HCT116 (cell line): ENCODE results near the gene DOLPP1.

ENCODE experiments used
- CEBPB ChIP-seq: IDR thresholded peaks from 2 replicates; pipeline ENCODE4 v1.6.1; 2012; ENCODE audit warnings: low read depth
- CTCF ChIP-seq, 3 experiments: fragments of 200-600 bp in 1 of 3; sonication (generic) in 1 of 3; IDR thresholded peaks in 2 of 3; conservative IDR thresholded peaks in 1 of 3; 2 replicates each; pipeline ENCODE4 v1.5.1; 2012 to 2017; ENCODE audit warnings: low read depth in 2 of 3, low read length in 2 of 3, antibody characterized with exemption in 1 of 3, borderline replicate concordance in 1 of 3, control low read depth in 1 of 3, mild to moderate bottlenecking in 1 of 3, mixed read lengths in 1 of 3, mixed run types in 1 of 3, moderate library complexity in 1 of 3; ENCODE audit not compliant: insufficient read depth in 1 of 3
- EZH2 ChIP-seq: fragments of 200-600 bp; sonication (generic); IDR thresholded peaks from 2 replicates; pipeline ENCODE4 v1.6.1; 2017; ENCODE audit warnings: antibody characterized with exemption, mixed run types
- EZH2phosphoT487 ChIP-seq: fragments of 200-600 bp; IDR thresholded peaks from 2 replicates; pipeline ENCODE4 v1.6.1; 2018; ENCODE audit warnings: antibody characterized with exemption, borderline replicate concordance
- MAX ChIP-seq: IDR thresholded peaks from 2 replicates; pipeline ENCODE4 v1.6.1; 2012
- POLR2A ChIP-seq: IDR thresholded peaks from 2 replicates; pipeline ENCODE4 v1.7.0; 2011; ENCODE audit warnings: borderline replicate concordance; ENCODE audit not compliant: insufficient read depth, insufficient read length; ENCODE audit errors: extremely low read depth
- POLR2AphosphoS5 ChIP-seq: IDR thresholded peaks from 2 replicates; pipeline ENCODE4 v1.6.1; 2011; ENCODE audit warnings: mild to moderate bottlenecking, low read depth, low read length, moderate library complexity
- RAD21 ChIP-seq: IDR thresholded peaks from 2 replicates; pipeline ENCODE4 v1.6.1; 2012; ENCODE audit warnings: low read depth, mild to moderate bottlenecking
- REST ChIP-seq: IDR thresholded peaks from 2 replicates; pipeline ENCODE4 v1.6.1; 2012; ENCODE audit warnings: low read depth
- SIN3A ChIP-seq: IDR thresholded peaks from 2 replicates; pipeline ENCODE4 v1.6.1; 2012; ENCODE audit warnings: low read depth
- SP1 ChIP-seq: IDR thresholded peaks from 2 replicates; pipeline ENCODE4 v1.6.1; 2012; ENCODE audit warnings: low read depth

GRCh38 chr9:129111528-129112151 is 30.7 kb downstream of the DOLPP1 start:
- TF ChIP-seq SIN3A (no peak), POLR2AphosphoS5 (no peak), EZH2phosphoT487 (no peak), EZH2 (no peak), CTCF (IDR thresholded peaks at IDR 0.05 in 2 of 3, conservative IDR thresholded peaks at IDR 0.05 in 1 of 3; ENCODE audit: borderline replicate concordance in 1 of 3, insufficient read depth in 1 of 3, low read depth in 2 of 3, low read length in 2 of 3) (no peak), POLR2A (no peak), SP1 (no peak), CEBPB (no peak), MAX (no peak), RAD21 (no peak), REST (no peak)
